K562 (cell line): ENCODE measurements around the gene PATJ. TPM values are rescaled to one million over a fixed set of nuclear protein-coding genes. Genes with fewer than 3 reads are reported as not detected.

Source experiments
- ATAC-seq: fragments of 200-7000 bp; cut with Tn5 transposase; 3 replicates; pipeline ENCODE4 v1.9.1; 2020; ENCODE audit warnings: moderate library complexity
- BruUV-seq: library from RNA; stranded (reverse); fragments of 400-500 nt; replicated peaks from 2 replicates; lab custom pipeline; 2021; lab: Mats Ljungman, UMichigan
- CTCF ChIA-PET: fragments of 300-600 bp; formaldehyde crosslinking; extraction: SDS; loops from one replicate; lab custom pipeline; 2021; ENCODE audit warnings: low intra/inter-chr PET ratio; lab: Yijun Ruan, JAX
- POLR2A ChIA-PET: fragments of 300-600, 350-650 bp; sonication (Branson Sonifier 250); formaldehyde crosslinking; extraction: SDS; loops from one replicate; lab custom pipeline; 2021; ENCODE audit warnings: antibody characterized with exemption, inconsistent platforms; lab: Yijun Ruan, JAX
- DNase-seq, 4 experiments: peaks; one replicate each; pipeline versions ENCODE4 v3.0.0 to v3.0.0-alpha.2; 2011 to 2018; ENCODE audit warnings: low spot score in 3 of 4, mixed read lengths in 3 of 4; ENCODE audit errors: extremely low read depth in 1 of 4
- FAIRE-seq: peaks from 2 replicates; lab custom pipeline; 2011; peaks lifted over from hg19 to GRCh38; lab: Jason Lieb, UNC
- H2AFZ ChIP-seq: 2 replicates; pipeline ENCODE4 v1.6.0; 2011; ENCODE audit warnings: low read depth, low read length, control low read depth, inconsistent platforms
- H3K27ac ChIP-seq: fragments of 200-600 bp; 3 replicates; pipeline ENCODE4 v1.8.0; 2011; ENCODE audit warnings: low read depth, mild to moderate bottlenecking, control low read depth, inconsistent platforms, low read length, moderate library complexity, mixed read lengths; ENCODE audit errors: extremely low read depth
- H3K27me3 ChIP-seq, 2 experiments: fragments of 300-600 bp in 1 of 2; 2 replicates in 1 of 2; 3 replicates in 1 of 2; pipeline versions ENCODE4 v1.6.0 to v1.8.0; 2011; ENCODE audit warnings: inconsistent platforms in 2 of 2, low read length in 2 of 2, mild to moderate bottlenecking in 1 of 2, mixed read lengths in 1 of 2, moderate library complexity in 1 of 2; ENCODE audit not compliant: control insufficient read depth in 2 of 2, insufficient read depth in 2 of 2
- H3K36me3 ChIP-seq: fragments of 300-600 bp; 3 replicates; pipeline ENCODE4 v1.8.0; 2011; ENCODE audit warnings: mild to moderate bottlenecking, low read length, inconsistent platforms; ENCODE audit not compliant: control insufficient read depth, insufficient read depth
- H3K4me1 ChIP-seq, 2 experiments: fragments of 200-600 bp in 1 of 2; replicated peaks in 1 of 2; 2 replicates in 1 of 2; 3 replicates in 1 of 2; pipeline versions ENCODE4 v1.5.1 to v1.8.0; 2011; ENCODE audit warnings: inconsistent platforms in 2 of 2, low read length in 2 of 2, mild to moderate bottlenecking in 1 of 2, mixed read lengths in 1 of 2, moderate library complexity in 1 of 2; ENCODE audit not compliant: control insufficient read depth in 2 of 2, insufficient read depth in 2 of 2
- H3K4me2 ChIP-seq: 2 replicates; pipeline ENCODE4 v1.6.1; 2011; ENCODE audit warnings: low read length, control low read depth, inconsistent platforms, mixed read lengths; ENCODE audit not compliant: insufficient read depth
- H3K4me3 ChIP-seq: fragments of 200-600 bp; sonication (generic), shearing (Covaris generic); 2 replicates; pipeline ENCODE4 v1.5.1; 2016; ENCODE audit warnings: control low read depth, inconsistent platforms
- H3K79me2 ChIP-seq: fragments of 200-600 bp; 3 replicates; pipeline ENCODE4 v1.8.0; 2011; ENCODE audit warnings: low read length, inconsistent platforms; ENCODE audit not compliant: control insufficient read depth, insufficient read depth
- H3K9ac ChIP-seq, 2 experiments: 2 replicates each; pipeline versions ENCODE4 v1.6.0 to v1.6.1; 2011; ENCODE audit warnings: low read depth in 2 of 2, low read length in 2 of 2, control low read depth in 1 of 2, inconsistent platforms in 1 of 2, mild to moderate bottlenecking in 1 of 2, mixed read lengths in 1 of 2; ENCODE audit not compliant: insufficient read depth in 1 of 2
- H3K9me1 ChIP-seq: one replicate; pipeline ENCODE4 v1.6.0; 2011; ENCODE audit warnings: inconsistent platforms, mild to moderate bottlenecking, low read length, moderate library complexity; ENCODE audit not compliant: control insufficient read depth, insufficient read depth
- H3K9me3 ChIP-seq: replicated peaks from 2 replicates; pipeline ENCODE4 v1.5.1; 2011; ENCODE audit warnings: low read depth, low read length, inconsistent platforms; ENCODE audit not compliant: control insufficient read depth, insufficient read depth
- H4K20me1 ChIP-seq: replicated peaks from 2 replicates; pipeline ENCODE4 v1.6.1; 2011; ENCODE audit warnings: low read length, inconsistent platforms, mixed read lengths; ENCODE audit not compliant: control insufficient read depth, insufficient read depth
- ARID4B ChIP-seq: sonication (generic); formaldehyde crosslinking; IDR thresholded peaks from 2 replicates; pipeline ENCODE4 v1.8.0; 2022; ENCODE audit warnings: mild to moderate bottlenecking, missing genetic modification reagents
- BRCA1 ChIP-seq, 2 experiments: fragments of 450-650 bp in 1 of 2; sonication (generic) in 1 of 2; formaldehyde crosslinking in 1 of 2; IDR thresholded peaks; 2 replicates each; pipeline versions ENCODE4 v1.5.0 to v1.6.1; 2017 to 2020; ENCODE audit warnings: mild to moderate bottlenecking in 1 of 2, missing genetic modification reagents in 1 of 2
- C11orf30 ChIP-seq: fragments of 450-650 bp; IDR thresholded peaks from 2 replicates; pipeline ENCODE4 v1.6.1; 2016; ENCODE audit warnings: low read depth, mild to moderate bottlenecking
- CREBBP ChIP-seq: IDR thresholded peaks from one replicate; pipeline ENCODE4 v1.6.1; 2012; ENCODE audit warnings: low read depth, mild to moderate bottlenecking, control low read depth, inconsistent platforms, low read length
- IRF2 ChIP-seq: sonication (generic); formaldehyde crosslinking; IDR thresholded peaks from 2 replicates; pipeline ENCODE4 v1.8.1; 2022; ENCODE audit warnings: mild to moderate bottlenecking, missing genetic modification reagents
- KDM4B ChIP-seq, 2 experiments: fragments of 450-650 bp in 1 of 2; sonication (generic) in 1 of 2; IDR thresholded peaks; 2 replicates each; pipeline ENCODE4 v1.6.1; 2016 to 2017; ENCODE audit warnings: borderline replicate concordance in 2 of 2, antibody characterized with exemption in 1 of 2, low read depth in 1 of 2, mild to moderate bottlenecking in 1 of 2
- MYC ChIP-seq, 2 experiments: fragments of 250-450 bp in 1 of 2; sonication (Bioruptor Pico) in 1 of 2; IDR thresholded peaks; 2 replicates each; pipeline versions ENCODE4 v1.5.1 to v1.6.1; 2012 to 2021; ENCODE audit warnings: low read depth in 2 of 2, borderline replicate concordance in 1 of 2, improper control_type of control experiment in 1 of 2, low read length in 1 of 2, mild to moderate bottlenecking in 1 of 2, moderate library complexity in 1 of 2
- NBN ChIP-seq: fragments of 450-650 bp; IDR thresholded peaks from 2 replicates; pipeline ENCODE4 v1.6.1; 2016; ENCODE audit warnings: low read depth, mild to moderate bottlenecking
- SLC30A9 ChIP-seq: fragments of 250-450 bp; sonication (Bioruptor Pico); IDR thresholded peaks from 2 replicates; pipeline ENCODE4 v1.8.0; 2022; ENCODE audit warnings: mild to moderate bottlenecking, moderate library complexity
- TAF7 ChIP-seq: fragments of 450-650 bp; IDR thresholded peaks from 2 replicates; pipeline ENCODE4 v1.6.1; 2016; ENCODE audit warnings: missing genetic modification characterization, missing compliant biosample characterization
- TCF7 ChIP-seq: sonication (generic); IDR thresholded peaks from 2 replicates; pipeline ENCODE4 v1.6.1; 2016; ENCODE audit warnings: antibody characterized with exemption, borderline replicate concordance
- ZNF184 ChIP-seq: sonication (generic); formaldehyde crosslinking; IDR thresholded peaks from 2 replicates; pipeline ENCODE4 v1.5.0; 2020; ENCODE audit warnings: missing genetic modification reagents
- ZNF316 ChIP-seq: fragments of 450-650 bp; IDR thresholded peaks from 2 replicates; pipeline ENCODE4 v1.6.1; 2016
- ZNF431 ChIP-seq: sonication (generic); formaldehyde crosslinking; IDR thresholded peaks from 2 replicates; pipeline ENCODE4 v1.8.0; 2022; ENCODE audit warnings: mild to moderate bottlenecking, missing genetic modification reagents
- WGBS: fragments of 100-300 bp; shearing (Covaris generic); methylation state at CpG from one replicate; pipeline ENCODE4 v1.1.6; 2016; ENCODE audit warnings: low coverage, mixed read lengths; ENCODE audit not compliant: insufficient coverage; ENCODE audit errors: missing lambda C conversion rate; 5-methylcytosine and 5-hydroxymethylcytosine counted together
- in situ Hi-C: fragments of 300-500 bp; cut with MboI; formaldehyde crosslinking; loops from 4 replicates; pipeline ENCODE4 v1.15.0; 2018; ENCODE audit warnings: inconsistent platforms, mixed read lengths
- intact Hi-C: fragments of 100-400 bp; cut with micrococcal nuclease; formaldehyde crosslinking; loops from 2 replicates; pipeline ENCODE4 v1.14.2; 2022
- polyA plus RNA-seq, 8 experiments: library from polyadenylated mRNA; depleted of rRNA in 4 of 8; stranded (reverse) in 5 of 8; unstranded in 3 of 8; fragments of >200 nt; fragmentation: Nextera tagmentation in 2 of 8; fragmentation: Illumina TruSeq in 1 of 8; extraction: Ambion mirVana in 2 of 8; extraction: Trizol in 1 of 8; gene quantifications; 2 replicates each; pipeline versions ENCODE4 v1.2.1 to v1.2.3, GENCODE V29; 2011 to 2014; ENCODE audit warnings: inconsistent platforms in 1 of 8, missing spikeins in 1 of 8
- total RNA-seq, 7 experiments: library from RNA; depleted of rRNA in 6 of 7; stranded (reverse); fragments of >200 nt in 6 of 7; fragmentation: Illumina TruSeq in 2 of 7; extraction: Trizol in 2 of 7; gene quantifications; 2 replicates each; pipeline versions ENCODE4 v1.2.1 to v1.2.3, GENCODE V29; 2011 to 2021; ENCODE audit warnings: low replicate concordance in 1 of 7

PATJ gene
- total and polyA plus RNA-seq, 9 of the 15 experiments (the other 6 are each of a cell fraction or from before 2014, with no cell fraction given) = 0.22 TPM; not detected in 8

- in situ Hi-C loops = no loop called here
- H3K27me3 ChIP-seq = no peaks in the 10 kb centered on the region; a peak in 1 of 5 replicates
Observed at GRCh38 chr1:61976566-61976965, 234.3 kb downstream of the PATJ start.

GRCh38 chr1:61978796-61979195 lies 236.5 kb downstream of the PATJ start:
- Histone ChIP-seq H3K9ac (no peak overlapping the region), H2AFZ (no peak overlapping the region), H3K27me3 (peaks cover 0 to 4% of the 10 kb centered on the region in 2 experiments; a peak in 1 of 5 replicates), H3K36me3 (no peaks in the 10 kb centered on the region), H3K4me1 (no peaks in the 10 kb centered on the region), H3K9me3 (no peaks in the 10 kb centered on the region), H3K27ac (no peak overlapping the region), H3K4me2 (no peak overlapping the region), H3K79me2 (no peaks in the 10 kb centered on the region), H4K20me1 (no peaks in the 10 kb centered on the region), H3K9me1 (no peaks in the 10 kb centered on the region), H3K4me3 (no peak overlapping the region)
- CTCF ChIA-PET = no interaction called here
- POLR2A ChIA-PET = no interaction called here
- no peak for FAIRE-seq
- BruUV-seq = no TSS peak
- in situ Hi-C loops = no loop called here
- DNase-seq = no peak
- ATAC-seq = no peak
- intact Hi-C loops = no loop called here
- TF ChIP-seq ZNF431 (no peak), CREBBP (no peak), NBN (no peak), BRCA1 (IDR thresholded peaks at IDR 0.05) (no peak), BRCA1 (CRISPR knock-in tag; IDR thresholded peaks at IDR 0.05) (no peak), SLC30A9 (CRISPR knock-in tag) (no peak), IRF2 (CRISPR knock-in tag) (no peak), KDM4B (IDR thresholded peaks at IDR 0.05; ENCODE audit: borderline replicate concordance in 2 of 2, low read depth in 1 of 2) (no peak), ZNF184 (CRISPR knock-in tag) (no peak), MYC (IDR thresholded peaks at IDR 0.05; ENCODE audit: low read depth, low read length) (no peak), MYC (CRISPR knock-in tag; IDR thresholded peaks at IDR 0.05; ENCODE audit: borderline replicate concordance, low read depth) (no peak), TAF7 (tag) (no peak), ARID4B (CRISPR knock-in tag) (no peak)

More at GRCh38 chr1:61976566-61976965, 234.3 kb downstream of the PATJ start:
- H3K9ac ChIP-seq = no peak overlapping the region
- ChIA-PET POLR2A (no interaction called here), CTCF (no interaction called here)
- no peak for FAIRE-seq
- no peaks in the 10 kb centered on the region for H3K4me1 ChIP-seq
- H3K4me3 ChIP-seq = no peak overlapping the region
- 7% methylated on average over 4 of the region's 4 CpGs for WGBS
- no peaks in the 10 kb centered on the region for H3K36me3 ChIP-seq
- H2AFZ ChIP-seq = no peak overlapping the region
- no peak overlapping the region for H3K4me2 ChIP-seq
- no peaks in the 10 kb centered on the region for H3K79me2 ChIP-seq
- BruUV-seq = no TSS peak
- no peaks in the 10 kb centered on the region for H3K9me3 ChIP-seq
- no peaks in the 10 kb centered on the region for H3K9me1 ChIP-seq
- ATAC-seq = no peak
- TF ChIP-seq TCF7 = no peak
- TF ChIP-seq ZNF316 = peak; percentile 63; the same call in 1 of the 2 replicates
- TF ChIP-seq C11orf30 = peak; percentile 36; the same call in 1 of the 2 replicates
- no peak for DNase-seq
- intact Hi-C loops = no loop called here
- H4K20me1 ChIP-seq = no peaks in the 10 kb centered on the region
- H3K27ac ChIP-seq = no peak overlapping the region
